ENCODE data around the gene CCDC126. TPM values are rescaled to one million over a fixed set of nuclear protein-coding genes. Genes with fewer than 3 reads are reported as not detected.
"Not testable (repeated sequence)": the region's sequence is repeated elsewhere in the genome, so short reads cannot be mapped to it uniquely, and the experiment has no call there.

Gene CCDC126
- total and polyA plus RNA-seq, 10 of the 15 experiments (the other 5 are each of a cell fraction or from before 2014, with no cell fraction given) = 10.9 to 49.9 (median 24.1) TPM

GRCh38 chr7:23680414-23681405 is 83.5 kb downstream of the CCDC126 start (continued):
- TF ChIP-seq YY1 (IDR thresholded peaks at IDR 0.05; ENCODE audit: low read depth, low read length) (peak; percentile 25; the same call in 1 of the 2 replicates), CHD1 (IDR thresholded peaks at IDR 0.05; ENCODE audit: low read depth, low read length) (no peak), CEBPB (IDR thresholded peaks at IDR 0.05; ENCODE audit: borderline replicate concordance in 1 of 2, low read depth in 2 of 2, low read length in 2 of 2) (no peak), FOS (IDR thresholded peaks at IDR 0.05; ENCODE audit: borderline replicate concordance, extremely low read depth, insufficient read length) (no peak), BHLHE40 (IDR thresholded peaks at IDR 0.05; ENCODE audit: borderline replicate concordance in 1 of 2, low read depth in 2 of 2, low read length in 1 of 2) (peak in 1 of 2 experiments; percentile 20; a peak in 1 of 4 replicates), NR2F1 (conservative IDR thresholded peaks at IDR 0.05) (peak; percentile 20; the same call in 1 of the 2 replicates), NFXL1 (IDR thresholded peaks at IDR 0.05; ENCODE audit: borderline replicate concordance) (no peak), SIN3A (IDR thresholded peaks at IDR 0.05; ENCODE audit: low read depth, low read length) (peak; percentile 38; the same call in 1 of the 2 replicates)

GRCh38 chr7:23684041-23684440 is 86.9 kb downstream of the CCDC126 start:
- H3K9ac ChIP-seq (ENCODE audit: control insufficient read depth, insufficient read depth, low read length); H3K9me3 ChIP-seq (replicated peaks; ENCODE audit: control insufficient read depth, insufficient read depth, low read length); ATAC-seq; H3K36me3 ChIP-seq (ENCODE audit: control insufficient read depth in 2 of 2, insufficient read depth in 2 of 2, low read length in 1 of 2); BruUV-seq (replicated peaks); in situ Hi-C loops (cut with MboI); H4K20me1 ChIP-seq (ENCODE audit: control insufficient read depth, insufficient read depth); H3K27me3 ChIP-seq (replicated peaks in 1 of 2; ENCODE audit: control insufficient read depth in 2 of 2, insufficient read depth in 2 of 2, low read length in 1 of 2); intact Hi-C loops (cut with micrococcal nuclease; ENCODE audit: unreplicated experiment); FAIRE-seq; H3K4me3 ChIP-seq; H2AFZ ChIP-seq (ENCODE audit: control insufficient read depth, low read depth, low read length); H3K4me1 ChIP-seq (ENCODE audit: control insufficient read depth, insufficient read depth, low read length); H3K4me2 ChIP-seq (ENCODE audit: control insufficient read depth, insufficient read depth); H3K27ac ChIP-seq (ENCODE audit: control insufficient read depth, insufficient read depth); DNase-seq (ENCODE audit: low read depth, low spot score): not testable (repeated sequence)
- CTCF ChIA-PET = interaction anchor here (0.7 to 11.3 kb wide), 8 partner anchors 12 to 1065 kb away, joined by 3 to 123 read pairs (median 5); no protein-coding TSS in a partner anchor
- RAD21 ChIA-PET (ENCODE audit: unreplicated experiment) = interaction anchor here (0.7 to 2.0 kb wide), 4 partner anchors 13 to 113 kb away, joined by 3 to 11 read pairs (median 5); no protein-coding TSS in a partner anchor
- peaks cover 11% of the 10 kb centered on the region for H3K79me2 ChIP-seq (ENCODE audit: control insufficient read depth, insufficient read depth, low read length)
- WGBS (ENCODE audit: insufficient coverage, insufficient replicate concordance, low lambda C conversion rate, missing lambda C conversion rate) = 83% methylated on average over 6 of the region's 6 CpGs
- SMC1A ChIA-PET (ENCODE audit: uncharacterized antibody, unreplicated experiment) = interaction anchor here (0.9 to 2.9 kb wide), 7 partner anchors 9 to 84 kb away, joined by 4 to 16 read pairs (median 6); no protein-coding TSS in a partner anchor
- POLR2A ChIA-PET = interaction anchor here (0.5 to 1.1 kb wide), 3 partner anchors 85 to 242 kb away, joined by 3 to 5 read pairs (median 4); partner anchors contain the start of gene CCDC126
